Chondrocyte (in vitro differentiated cells): Measurements from ENCODE around the gene JAG1. TPM values are rescaled to one million over a fixed set of nuclear protein-coding genes. Genes with fewer than 3 reads are reported as not detected.
A peak's percentile ranks its signal among the peaks of the same experiment; 100 is the strongest.

Experiments used
- DNase-seq: peaks from one replicate; pipeline ENCODE4 v3.0.0; 2021; ENCODE audit warnings: mixed read lengths, low spot score
- H3K27ac Mint-ChIP-seq: one replicate; pipeline ENCODE4 v1.8.0; 2021; ENCODE audit warnings: mild to moderate bottlenecking, moderate library complexity, mixed read lengths; ENCODE audit not compliant: unreplicated experiment
- H3K27me3 Mint-ChIP-seq: 2 replicates; pipeline ENCODE4 v1.8.0; 2021; ENCODE audit warnings: low read depth, mixed read lengths
- H3K36me3 Mint-ChIP-seq: 2 replicates; pipeline ENCODE4 v1.8.0; 2021; ENCODE audit warnings: low read depth, mixed read lengths
- H3K4me1 Mint-ChIP-seq: 2 replicates; pipeline ENCODE4 v1.8.0; 2021; ENCODE audit warnings: low read depth, mild to moderate bottlenecking, mixed read lengths
- H3K4me3 Mint-ChIP-seq: one replicate; pipeline ENCODE4 v1.8.0; 2021; ENCODE audit warnings: mild to moderate bottlenecking, moderate library complexity, mixed read lengths; ENCODE audit not compliant: unreplicated experiment
- H3K9me3 Mint-ChIP-seq: 2 replicates; pipeline ENCODE4 v1.8.0; 2021; ENCODE audit warnings: low read depth, mixed read lengths
- CTCF ChIP-seq: fragments of 200-600 bp; sonication (generic); IDR thresholded peaks from 2 replicates; pipeline ENCODE4 v1.5.0; 2021; ENCODE audit warnings: antibody characterized with exemption, mild to moderate bottlenecking, moderate library complexity
- total RNA-seq: library from RNA; stranded (reverse); gene quantifications from 3 replicates; pipeline ENCODE4 v1.2.1, GENCODE V29; 2021

JAG1 gene
- total RNA-seq, 1 donor from 2014 or later, result 510 TPM

DNA sequence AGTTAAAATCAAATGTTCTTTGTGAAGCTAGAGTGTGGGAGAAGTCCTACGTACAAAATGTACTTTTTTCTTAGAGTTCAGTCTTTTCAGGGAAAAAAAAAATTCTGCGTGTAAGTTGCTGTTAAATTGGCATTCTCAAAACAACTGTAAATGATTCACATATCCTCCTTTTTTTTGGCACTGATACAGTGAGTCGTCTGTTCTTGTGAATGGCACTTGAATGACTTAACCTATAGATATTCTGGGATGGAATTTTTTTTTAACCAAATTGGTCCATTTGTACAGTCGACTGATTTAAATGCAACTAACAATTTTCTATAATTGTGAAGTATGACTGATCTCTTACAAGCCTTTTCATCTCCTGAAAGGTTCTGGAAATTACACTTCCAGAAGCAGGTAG lies 5.5 kb upstream of the JAG1 start:
- Mint-ChIP-seq H3K27ac (peak overlapping the region; percentile 71), H3K9me3 (peaks cover 6% of the 10 kb centered on the region)
- no peak for DNase-seq

DNA sequence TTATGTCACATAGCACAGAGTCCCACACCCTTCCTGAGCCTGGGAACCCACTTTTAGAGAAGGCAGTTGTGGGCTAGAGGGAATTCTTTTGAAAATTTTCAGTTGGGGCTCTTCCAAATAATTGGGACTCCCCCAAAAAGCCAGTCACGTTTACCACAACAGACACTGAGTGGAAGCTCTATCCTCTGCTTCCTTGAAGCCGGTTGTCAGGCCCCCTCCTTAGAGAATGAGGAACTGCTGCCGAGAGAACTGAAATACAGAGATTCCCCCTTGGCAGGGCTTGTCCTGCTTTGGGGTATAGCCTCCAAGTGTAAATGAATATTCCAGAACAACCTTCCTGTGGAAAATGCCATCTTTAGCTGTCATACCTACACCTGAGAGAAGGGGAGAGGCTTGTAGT lies 2.7 kb upstream of the JAG1 start:
- TF ChIP-seq CTCF, result no peak
- no peak for DNase-seq
- H3K36me3 Mint-ChIP-seq, result peaks cover 14% of the 10 kb centered on the region
- H3K27me3 Mint-ChIP-seq, result no peaks in the 10 kb centered on the region
- peak overlapping the region; percentile 44 for H3K4me3 Mint-ChIP-seq
- H3K9me3 Mint-ChIP-seq, result peaks cover 6% of the 10 kb centered on the region
- H3K27ac Mint-ChIP-seq, result no peak overlapping the region
- H3K4me1 Mint-ChIP-seq, result peaks cover 37% of the 10 kb centered on the region

More for the DNA sequence above, 5.5 kb upstream of the JAG1 start:
- no peaks in the 10 kb centered on the region for H3K27me3 Mint-ChIP-seq
- TF ChIP-seq CTCF, result no peak
- H3K4me1 Mint-ChIP-seq, result peaks cover 37% of the 10 kb centered on the region
- no peaks in the 10 kb centered on the region for H3K36me3 Mint-ChIP-seq
- no peak overlapping the region for H3K4me3 Mint-ChIP-seq

DNA sequence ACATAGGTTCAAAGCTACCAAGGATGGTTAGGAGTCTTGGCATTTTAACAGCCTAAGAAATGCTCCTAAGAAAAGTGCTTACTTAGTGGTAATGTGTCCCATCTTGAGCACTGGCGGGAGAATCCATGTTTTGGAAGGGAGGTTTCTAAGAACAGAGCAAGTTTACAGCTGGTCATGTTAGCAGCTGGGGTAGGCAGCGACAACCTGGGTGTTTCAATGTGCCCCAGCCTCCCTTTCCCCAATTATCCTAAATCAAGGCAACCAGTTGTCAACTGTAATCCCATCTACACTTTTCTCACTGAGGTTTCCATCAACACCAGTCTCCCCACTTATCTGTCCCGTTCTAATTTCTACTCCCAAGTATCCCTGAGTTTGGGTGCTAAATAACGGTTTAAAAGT lies 1.6 kb upstream of the JAG1 start:
- peak overlapping the region; percentile 95 for H3K27ac Mint-ChIP-seq
- H3K4me3 Mint-ChIP-seq, result peak overlapping the region; percentile 82
- no peak for TF ChIP-seq CTCF
- H3K9me3 Mint-ChIP-seq, result peaks cover 3% of the 10 kb centered on the region
- H3K4me1 Mint-ChIP-seq, result peaks cover 39% of the 10 kb centered on the region
- DNase-seq, result no peak
- H3K27me3 Mint-ChIP-seq, result no peaks in the 10 kb centered on the region
- peaks cover 24% of the 10 kb centered on the region for H3K36me3 Mint-ChIP-seq

GRCh38 chr20:10674684-10675449 lies 1.1 kb upstream of the JAG1 start:
- no peak for DNase-seq

More at GRCh38 chr20:10674684-10675449, 1.1 kb upstream of the JAG1 start:
- peak overlapping the region; percentile 82 for H3K4me3 Mint-ChIP-seq
- H3K27me3 Mint-ChIP-seq, result no peaks in the 10 kb centered on the region
- peak overlapping the region; percentile 95 for H3K27ac Mint-ChIP-seq
- H3K4me1 Mint-ChIP-seq, result peaks cover 44% of the 10 kb centered on the region
- peaks cover 30% of the 10 kb centered on the region for H3K36me3 Mint-ChIP-seq
- peak; percentile 95 for TF ChIP-seq CTCF
- H3K9me3 Mint-ChIP-seq, result no peaks in the 10 kb centered on the region
